ENCODE measurements around the gene NPLOC4.

DNA sequence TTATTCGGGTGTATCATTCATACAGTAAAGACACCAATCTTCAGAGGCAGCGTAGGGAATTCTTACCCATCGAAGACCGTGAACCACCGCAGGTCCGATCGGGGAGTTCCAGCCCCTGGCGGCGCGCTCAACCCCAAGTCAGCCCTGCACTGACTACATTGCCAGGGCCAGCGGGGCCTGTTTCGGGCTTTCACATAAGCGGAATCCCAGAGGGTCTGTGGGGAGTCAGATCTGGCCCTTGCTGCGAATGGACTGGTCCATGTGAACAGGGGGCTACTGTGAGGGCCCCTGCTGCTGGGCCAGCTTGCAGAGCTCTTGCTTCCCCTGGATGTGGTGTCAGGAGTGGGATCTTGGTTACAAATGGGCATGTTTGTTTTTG is 11.8 kb upstream of the NPLOC4 start:
- TF ChIP-seq POLR2A (IDR thresholded peaks at IDR 0.05) = no peak
- TF ChIP-seq, protein P1, sequence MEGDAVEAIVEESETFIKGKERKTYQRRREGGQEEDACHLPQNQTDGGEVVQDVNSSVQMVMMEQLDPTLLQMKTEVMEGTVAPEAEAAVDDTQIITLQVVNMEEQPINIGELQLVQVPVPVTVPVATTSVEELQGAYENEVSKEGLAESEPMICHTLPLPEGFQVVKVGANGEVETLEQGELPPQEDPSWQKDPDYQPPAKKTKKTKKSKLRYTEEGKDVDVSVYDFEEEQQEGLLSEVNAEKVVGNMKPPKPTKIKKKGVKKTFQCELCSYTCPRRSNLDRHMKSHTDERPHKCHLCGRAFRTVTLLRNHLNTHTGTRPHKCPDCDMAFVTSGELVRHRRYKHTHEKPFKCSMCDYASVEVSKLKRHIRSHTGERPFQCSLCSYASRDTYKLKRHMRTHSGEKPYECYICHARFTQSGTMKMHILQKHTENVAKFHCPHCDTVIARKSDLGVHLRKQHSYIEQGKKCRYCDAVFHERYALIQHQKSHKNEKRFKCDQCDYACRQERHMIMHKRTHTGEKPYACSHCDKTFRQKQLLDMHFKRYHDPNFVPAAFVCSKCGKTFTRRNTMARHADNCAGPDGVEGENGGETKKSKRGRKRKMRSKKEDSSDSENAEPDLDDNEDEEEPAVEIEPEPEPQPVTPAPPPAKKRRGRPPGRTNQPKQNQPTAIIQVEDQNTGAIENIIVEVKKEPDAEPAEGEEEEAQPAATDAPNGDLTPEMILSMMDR (IDR thresholded peaks at IDR 0.05) = no peak
